GM21447 (cell line): Measurements from ENCODE around the gene ADAP1.

Source experiments
- ATAC-seq: cut with Tn5 transposase; IDR thresholded peaks from one replicate; pipeline ENCODE4 v1.9.1; 2021; ENCODE audit not compliant: unreplicated experiment

ADAP1 gene

DNA sequence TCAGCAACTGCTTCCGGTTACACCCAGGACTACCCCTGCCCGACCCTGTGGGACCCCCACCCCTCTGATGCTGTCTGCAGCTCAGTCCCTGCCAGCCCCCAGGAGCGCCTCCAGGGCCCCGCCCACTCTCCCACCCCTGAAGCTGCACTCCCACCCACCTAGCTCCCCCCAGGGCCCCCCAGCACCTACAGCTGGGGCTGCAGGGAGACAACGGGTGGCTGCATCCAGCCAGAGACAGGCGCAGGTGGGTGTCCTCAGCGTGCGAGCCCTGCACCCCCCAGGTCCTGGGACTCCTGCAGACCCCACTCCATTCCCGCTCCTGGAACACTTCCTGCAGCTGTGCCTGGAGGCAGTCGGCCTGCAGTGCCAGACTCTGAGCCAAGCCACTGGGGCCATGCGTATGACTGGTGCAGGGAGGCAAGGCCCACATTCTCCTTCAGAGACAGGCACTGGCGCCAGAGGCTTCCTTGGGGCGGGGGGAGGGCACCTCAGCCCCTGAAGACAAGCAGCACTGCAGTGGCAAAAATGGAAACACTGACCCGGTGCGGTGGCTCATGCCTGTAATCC lies 34.6 kb upstream of the ADAP1 start:
- ATAC-seq, result no peak

DNA sequence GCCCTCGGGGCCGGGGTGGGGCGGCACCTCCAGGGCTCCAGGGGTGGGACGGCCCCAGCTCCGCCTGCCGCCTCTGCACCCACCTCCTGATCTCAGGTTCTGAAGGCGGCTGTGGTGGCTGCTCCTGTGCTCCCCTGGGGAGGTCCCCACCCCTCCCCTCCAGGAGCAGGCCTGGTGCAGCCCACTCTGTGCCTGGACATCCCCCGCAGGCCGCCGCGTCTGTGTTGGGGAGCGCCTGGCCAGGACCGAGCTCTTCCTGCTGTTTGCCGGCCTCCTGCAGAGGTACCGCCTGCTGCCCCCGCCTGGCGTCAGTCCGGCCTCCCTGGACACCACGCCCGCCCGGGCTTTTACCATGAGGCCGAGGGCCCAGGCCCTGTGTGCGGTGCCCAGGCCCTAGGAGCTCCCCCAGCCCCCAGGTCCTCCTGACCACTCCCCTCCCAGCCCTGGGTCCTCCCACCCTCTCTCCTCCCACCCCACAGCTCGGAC lies 34.0 kb upstream of the ADAP1 start:
- no peak for ATAC-seq

- ATAC-seq, result no peak
Observed at GRCh38 chr7:987909-988308, 33.4 kb upstream of the ADAP1 start.

GRCh38 chr7:986766-987751 lies 32.6 kb upstream of the ADAP1 start:
- ATAC-seq, result no peak

DNA sequence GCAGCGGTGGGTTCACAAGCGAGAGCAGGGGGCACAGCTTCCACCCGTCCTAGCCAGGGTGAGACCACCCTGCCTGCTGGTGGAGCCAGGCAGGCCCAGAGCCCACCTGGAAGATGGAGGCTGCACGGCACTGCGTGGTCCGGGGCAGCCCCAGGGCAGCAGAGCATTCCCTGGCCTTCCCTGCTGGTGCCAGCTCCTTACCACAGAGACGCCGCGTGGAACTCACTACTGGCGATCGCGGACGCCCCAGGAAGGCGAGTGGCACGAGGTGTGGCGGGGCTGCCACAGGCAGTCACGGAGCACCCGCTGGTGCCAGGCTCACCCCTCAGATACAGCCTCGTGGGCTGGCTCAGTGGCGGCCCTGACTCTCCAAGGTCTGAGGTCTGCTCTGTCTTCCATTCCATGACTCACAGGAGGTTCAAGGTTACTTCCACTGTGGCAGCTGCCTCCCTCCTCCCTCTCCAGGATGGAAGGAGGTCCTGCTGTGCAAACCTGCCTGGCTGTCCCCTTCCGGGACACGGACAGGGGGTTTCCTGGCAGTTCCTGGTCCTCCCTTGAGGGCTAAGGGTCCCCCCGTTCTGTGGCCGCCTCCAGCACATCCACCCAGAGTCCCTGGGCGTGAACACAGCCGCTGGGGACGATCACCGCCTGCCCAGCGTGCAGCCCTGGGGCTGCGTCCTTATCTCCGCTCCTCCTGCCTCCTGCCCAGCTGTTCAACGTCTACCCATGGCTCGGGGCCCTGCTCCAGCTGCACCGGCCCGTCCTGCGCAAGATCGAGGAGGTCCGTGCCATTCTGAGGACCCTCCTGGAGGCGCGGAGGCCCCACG lies 31.6 kb upstream of the ADAP1 start:
- no peak for ATAC-seq

DNA sequence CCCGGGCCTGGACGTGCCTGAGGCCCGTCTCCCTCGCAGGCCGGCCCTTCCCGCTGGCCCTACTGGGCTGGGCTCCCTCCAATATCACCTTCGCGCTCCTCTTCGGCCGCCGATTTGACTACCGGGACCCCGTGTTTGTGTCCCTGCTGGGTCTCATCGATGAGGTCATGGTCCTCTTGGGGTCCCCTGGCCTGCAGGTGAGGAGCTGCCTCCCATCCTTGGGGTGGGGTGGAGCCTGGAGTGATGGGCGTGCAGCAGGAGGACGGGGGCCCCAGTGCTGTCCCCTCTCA lies 30.6 kb upstream of the ADAP1 start:
- ATAC-seq, result no peak

- no peak for ATAC-seq
Observed at GRCh38 chr7:984361-985126, 30.1 kb upstream of the ADAP1 start.

DNA sequence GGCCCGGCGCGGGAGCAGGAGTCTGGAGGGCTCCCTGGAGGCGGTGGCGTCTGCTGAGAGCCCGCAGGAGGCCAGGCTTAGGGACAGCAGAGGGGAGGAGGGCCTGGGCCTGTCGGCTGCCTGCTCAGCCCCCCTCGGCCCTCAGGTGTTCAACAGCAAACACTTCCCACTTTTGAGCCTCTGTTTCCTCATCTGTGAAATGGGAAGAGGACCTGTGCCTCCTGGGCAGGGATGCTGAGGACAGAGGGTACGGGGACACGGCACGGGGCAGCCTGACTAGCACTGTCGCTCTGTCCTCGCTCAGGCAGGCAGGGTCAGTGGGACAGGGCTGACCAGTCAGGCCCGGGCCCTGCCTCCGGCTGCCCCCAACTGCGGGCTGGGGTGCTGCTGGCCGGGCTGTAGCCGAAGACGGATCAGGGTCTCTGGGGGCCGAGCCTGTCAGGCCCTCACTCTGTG lies 29.2 kb upstream of the ADAP1 start:
- no peak for ATAC-seq

- no peak for ATAC-seq
Observed at GRCh38 chr7:983004-983615, 28.6 kb upstream of the ADAP1 start, which contains the start of gene CYP2W1. CYP2W1 (plus strand) TSS chr7:983181; CDS start chr7:983212, 31 bp downstream.

DNA sequence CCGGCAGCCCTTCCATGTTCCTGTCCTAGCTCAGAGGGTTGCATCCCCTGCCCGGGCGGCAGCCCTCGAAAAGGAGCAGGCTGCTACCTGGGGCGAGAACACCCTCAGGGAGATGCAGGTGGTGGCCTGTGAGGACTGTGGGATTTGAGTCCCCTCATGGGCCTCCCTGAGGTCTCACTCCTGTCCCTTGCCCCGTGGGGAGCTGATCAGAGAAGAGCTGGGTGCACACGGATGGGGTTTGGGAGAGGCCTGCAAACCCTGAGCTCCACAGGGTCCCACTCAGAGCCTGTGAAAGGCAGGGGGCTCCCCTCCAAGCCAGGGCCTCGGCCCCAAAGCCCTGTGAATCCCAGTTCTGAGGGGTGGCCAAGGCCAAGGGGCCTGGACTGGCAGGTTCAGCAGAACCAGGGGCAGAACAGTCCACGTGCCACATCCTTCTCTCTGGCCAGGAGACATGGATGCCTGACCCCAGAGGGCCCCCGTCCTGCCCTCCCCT lies 28.1 kb upstream of the ADAP1 start:
- ATAC-seq, result no peak

- no peak for ATAC-seq
Observed at GRCh38 chr7:981793-982510, 27.5 kb upstream of the ADAP1 start.

DNA sequence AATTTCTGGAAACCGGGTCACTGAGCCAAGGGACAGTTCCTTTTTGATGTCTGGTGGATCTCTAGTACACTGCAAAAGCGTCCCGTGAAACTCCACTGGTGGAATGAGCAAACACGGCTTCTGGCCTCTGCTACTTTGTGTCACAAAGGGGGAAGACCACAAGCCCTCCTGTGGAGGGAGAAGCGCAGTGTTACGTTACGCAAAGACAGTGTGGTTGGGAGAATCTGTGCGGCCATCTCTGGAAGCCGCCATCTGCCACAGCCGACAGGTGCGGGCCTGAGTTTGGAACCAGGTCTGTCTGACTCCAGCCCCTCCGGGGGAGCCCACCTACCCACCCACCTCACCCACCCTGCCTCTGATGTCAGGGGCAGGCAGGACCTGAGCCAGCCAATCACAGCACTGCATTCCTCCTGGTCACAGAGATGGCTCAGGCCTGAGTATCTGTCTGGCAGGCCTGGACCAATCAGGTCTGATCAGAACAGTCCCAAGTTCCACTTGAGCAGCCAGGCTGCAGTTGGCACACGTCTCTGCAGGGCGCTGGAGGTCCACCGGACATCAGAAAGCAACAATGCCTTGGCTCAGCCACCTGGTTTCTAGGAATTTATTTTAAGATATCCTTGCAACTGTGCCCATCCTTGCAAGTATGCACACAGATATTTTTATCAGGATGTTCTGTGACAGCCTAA lies 25.5 kb upstream of the ADAP1 start:
- ATAC-seq, result no peak

- no peak for ATAC-seq
Observed at GRCh38 chr7:979151-979550, 24.7 kb upstream of the ADAP1 start.

- ATAC-seq, result no peak
Observed at GRCh38 chr7:978416-979091, 24.1 kb upstream of the ADAP1 start.

- ATAC-seq, result no peak
Observed at GRCh38 chr7:978049-978346, 23.5 kb upstream of the ADAP1 start.

GRCh38 chr7:977326-978048 lies 23.0 kb upstream of the ADAP1 start:
- no peak for ATAC-seq

DNA sequence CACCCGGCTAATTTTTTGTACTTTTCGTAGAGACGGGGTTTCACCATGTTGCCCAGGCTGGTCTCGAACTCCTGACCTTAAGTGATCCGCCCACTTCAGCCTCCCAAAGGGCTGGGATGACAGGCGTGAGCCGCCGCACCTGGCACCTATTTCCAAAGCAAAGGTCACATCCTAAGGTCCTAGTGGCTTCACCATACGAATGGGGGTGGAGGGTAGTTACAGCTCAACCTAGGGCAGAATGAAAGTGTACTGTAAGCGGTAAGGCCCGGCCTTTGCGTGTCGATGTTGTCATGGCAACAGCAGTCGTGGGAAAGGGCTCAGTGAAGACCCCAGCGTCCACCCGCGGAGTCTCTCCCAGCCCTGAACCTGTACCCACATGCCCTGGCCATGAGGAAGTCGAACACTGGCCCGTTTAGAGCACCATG lies 22.4 kb upstream of the ADAP1 start:
- ATAC-seq, result no peak
